Panc1 (cell line): ENCODE measurements around the gene EMX2. TPM values are rescaled to one million over a fixed set of nuclear protein-coding genes. Genes with fewer than 3 reads are reported as not detected.
"Not testable (repeated sequence)": the region's sequence is repeated elsewhere in the genome, so short reads cannot be mapped to it uniquely, and the experiment has no call there.

Experiments
- ATAC-seq: fragments of 200-7000 bp; cut with Tn5 transposase; 2 replicates; pipeline ENCODE4 v1.9.1; 2020; ENCODE audit warnings: mild to moderate bottlenecking, moderate library complexity
- BruUV-seq: library from RNA; stranded (reverse); fragments of 400-500 nt; replicated peaks from 2 replicates; lab custom pipeline; 2021; lab: Mats Ljungman, UMichigan
- CTCF ChIA-PET: fragments of 300-600 bp; sonication (Branson Sonifier 250); formaldehyde crosslinking; loops from one replicate; lab custom pipeline; 2022; ENCODE audit warnings: antibody characterized with exemption; lab: Charles Lee
- POLR2A ChIA-PET: fragments of 300-600 bp; sonication (Branson Sonifier 250); formaldehyde crosslinking; loops from one replicate; lab custom pipeline; 2022; ENCODE audit warnings: antibody characterized with exemption; lab: Charles Lee
- DNase-seq: peaks from one replicate; pipeline ENCODE4 v3.0.0-alpha.2; 2010; ENCODE audit warnings: low read depth, low spot score
- H3K27ac ChIP-seq: 2 replicates; pipeline ENCODE4 v1.5.1; 2011; ENCODE audit warnings: mild to moderate bottlenecking, low read length, inconsistent platforms
- H3K27me3 ChIP-seq: fragments of 200-500 bp; sonication (Bioruptor generic); 2 replicates; pipeline ENCODE4 v1.6.0; 2014; ENCODE audit warnings: low read length, inconsistent platforms; ENCODE audit not compliant: control insufficient read depth, insufficient read depth
- H3K36me3 ChIP-seq: fragments of 200-500 bp; sonication (Bioruptor generic); 2 replicates; pipeline ENCODE4 v1.5.1; 2014; ENCODE audit warnings: inconsistent platforms, mild to moderate bottlenecking, low read length, moderate library complexity; ENCODE audit not compliant: control insufficient read depth, insufficient read depth
- H3K4me1 ChIP-seq: 2 replicates; pipeline ENCODE4 v1.5.1; 2011; ENCODE audit warnings: inconsistent platforms, mild to moderate bottlenecking, low read length, moderate library complexity; ENCODE audit not compliant: control insufficient read depth, insufficient read depth
- H3K4me3 ChIP-seq, 2 experiments: 2 replicates each; pipeline ENCODE4 v1.5.1; 2011 to 2012; ENCODE audit warnings: low read depth in 2 of 2, low read length in 2 of 2, mild to moderate bottlenecking in 2 of 2, inconsistent platforms in 1 of 2, moderate library complexity in 1 of 2
- H3K9me3 ChIP-seq: fragments of 200-500 bp; sonication (Bioruptor generic); 2 replicates; pipeline ENCODE4 v1.5.1; 2014; ENCODE audit warnings: low read depth, mild to moderate bottlenecking, inconsistent platforms, low read length, moderate library complexity; ENCODE audit not compliant: control insufficient read depth, insufficient read depth
- POLR2AphosphoS5 ChIP-seq: IDR thresholded peaks from 2 replicates; pipeline ENCODE4 v1.6.1; 2012; ENCODE audit warnings: mild to moderate bottlenecking, low read depth, low read length, moderate library complexity
- REST ChIP-seq, 2 experiments: IDR thresholded peaks; 2 replicates each; pipeline ENCODE4 v1.6.1; 2011 to 2012; ENCODE audit warnings: low read depth in 2 of 2, control low read depth in 1 of 2, low read length in 1 of 2, mild to moderate bottlenecking in 1 of 2, moderate library complexity in 1 of 2; ENCODE audit not compliant: insufficient read depth in 1 of 2
- SIN3A ChIP-seq: IDR thresholded peaks from 2 replicates; pipeline ENCODE4 v1.6.1; 2012; ENCODE audit warnings: low read depth, mild to moderate bottlenecking, low read length, moderate library complexity, borderline replicate concordance; ENCODE audit not compliant: insufficient read depth
- TCF7L2 ChIP-seq: IDR thresholded peaks from 2 replicates; pipeline ENCODE4 v1.6.1; 2011; ENCODE audit warnings: mild to moderate bottlenecking, low read depth, low read length, inconsistent platforms
- in situ Hi-C: cut with HindIII; loops from 2 replicates; pipeline ENCODE4 v1.10.0; 2016; ENCODE audit warnings: low sequenced_read_pairs, low pct_unique_long_range_greater_than_20kb
- intact Hi-C: fragments of 100-400 bp; cut with micrococcal nuclease; formaldehyde crosslinking; loops from one replicate; pipeline ENCODE4 v1.10.0; 2022; ENCODE audit not compliant: unreplicated experiment
- total RNA-seq: library from RNA; stranded (reverse); gene quantifications from one replicate; pipeline ENCODE4 v1.2.1, GENCODE V29; 2021; ENCODE audit not compliant: unreplicated experiment
- TF ChIP-seq, protein P1 (sequence below): fragments of 450-650 bp; IDR thresholded peaks from 2 replicates; pipeline ENCODE4 v1.5.1; 2017; ENCODE audit warnings: mild to moderate bottlenecking

EMX2 gene
- total RNA-seq, 1 experiment from 2014 or later: not detected

DNA sequence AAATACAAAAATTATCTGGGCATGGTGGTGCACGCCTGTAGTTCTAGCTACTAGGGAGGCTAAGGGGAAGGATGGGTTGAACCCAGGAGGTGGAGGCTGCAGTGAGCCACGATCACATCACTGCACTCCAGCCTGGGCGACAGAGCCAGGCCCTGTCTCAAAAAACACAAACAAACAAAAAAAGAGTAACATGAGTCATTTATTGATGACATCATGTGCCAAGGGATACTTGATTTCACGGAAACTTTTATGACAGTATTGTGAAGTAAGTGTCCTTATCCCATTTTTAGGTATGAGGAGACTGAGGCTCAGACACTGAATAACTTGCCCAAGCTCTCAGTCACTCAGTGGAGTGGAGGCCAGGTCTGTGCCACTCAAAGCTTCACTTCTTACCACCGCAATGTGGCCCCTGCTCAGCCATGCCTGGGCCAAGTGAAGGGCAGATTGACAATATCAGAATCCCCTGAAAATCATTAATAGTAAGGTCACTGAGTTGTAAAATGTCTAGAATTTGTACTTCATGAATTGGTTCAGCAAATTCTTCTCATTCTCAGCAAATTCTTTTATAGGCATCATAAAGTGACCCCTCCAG is 36.5 kb downstream of the EMX2 start:
- BruUV-seq: no TSS peak

DNA sequence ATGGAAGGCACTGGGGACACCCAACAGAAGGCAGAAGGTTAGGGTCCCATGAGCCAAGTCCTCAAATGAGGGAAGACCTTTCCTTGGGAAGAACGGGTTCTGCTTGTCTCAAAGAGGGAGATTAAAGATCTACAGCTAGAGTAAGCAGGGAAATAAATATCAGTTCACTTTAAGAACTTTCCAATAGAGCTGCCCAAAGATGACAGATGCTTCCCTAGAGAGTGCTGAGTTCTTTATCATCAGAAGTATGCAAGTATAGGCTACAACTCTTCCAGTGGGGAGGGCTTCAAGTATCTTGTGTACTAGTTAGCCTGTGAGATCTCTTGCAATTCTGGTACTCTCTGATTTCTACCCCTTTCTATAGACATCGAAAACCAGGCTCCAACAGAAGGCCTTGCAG is 39.4 kb downstream of the EMX2 start:
- no peak overlapping the region for H3K27ac ChIP-seq
- ChIA-PET CTCF (no interaction called here), POLR2A (no interaction called here)
- BruUV-seq: no TSS peak
- H3K4me3 ChIP-seq: no peak overlapping the region
- no peaks in the 10 kb centered on the region for H3K9me3 ChIP-seq
- no peak for DNase-seq
- H3K27me3 ChIP-seq: 0 out of 2 replicates have a peak, but pooled peaks cover 4% of the 10 kb centered on the region
- H3K4me1 ChIP-seq: no peaks in the 10 kb centered on the region
- no peak for ATAC-seq
- in situ Hi-C loops (no loop called here), intact Hi-C loops (no loop called here)
- no peaks in the 10 kb centered on the region for H3K36me3 ChIP-seq
- TF ChIP-seq REST (IDR thresholded peaks at IDR 0.05; ENCODE audit: insufficient read depth in 1 of 2, low read depth in 2 of 2, low read length in 1 of 2) (no peak), TCF7L2 (no peak), SIN3A (no peak), POLR2AphosphoS5 (no peak)
- TF ChIP-seq, protein P1, sequence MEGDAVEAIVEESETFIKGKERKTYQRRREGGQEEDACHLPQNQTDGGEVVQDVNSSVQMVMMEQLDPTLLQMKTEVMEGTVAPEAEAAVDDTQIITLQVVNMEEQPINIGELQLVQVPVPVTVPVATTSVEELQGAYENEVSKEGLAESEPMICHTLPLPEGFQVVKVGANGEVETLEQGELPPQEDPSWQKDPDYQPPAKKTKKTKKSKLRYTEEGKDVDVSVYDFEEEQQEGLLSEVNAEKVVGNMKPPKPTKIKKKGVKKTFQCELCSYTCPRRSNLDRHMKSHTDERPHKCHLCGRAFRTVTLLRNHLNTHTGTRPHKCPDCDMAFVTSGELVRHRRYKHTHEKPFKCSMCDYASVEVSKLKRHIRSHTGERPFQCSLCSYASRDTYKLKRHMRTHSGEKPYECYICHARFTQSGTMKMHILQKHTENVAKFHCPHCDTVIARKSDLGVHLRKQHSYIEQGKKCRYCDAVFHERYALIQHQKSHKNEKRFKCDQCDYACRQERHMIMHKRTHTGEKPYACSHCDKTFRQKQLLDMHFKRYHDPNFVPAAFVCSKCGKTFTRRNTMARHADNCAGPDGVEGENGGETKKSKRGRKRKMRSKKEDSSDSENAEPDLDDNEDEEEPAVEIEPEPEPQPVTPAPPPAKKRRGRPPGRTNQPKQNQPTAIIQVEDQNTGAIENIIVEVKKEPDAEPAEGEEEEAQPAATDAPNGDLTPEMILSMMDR: no peak

More for the DNA sequence above, 36.5 kb downstream of the EMX2 start:
- Histone ChIP-seq H3K4me3 (no peak overlapping the region), H3K27ac (no peak overlapping the region), H3K9me3 (no peaks in the 10 kb centered on the region), H3K4me1 (no peaks in the 10 kb centered on the region), H3K27me3 (peaks cover 6% of the 10 kb centered on the region; the same call in 1 of the 2 replicates), H3K36me3 (no peaks in the 10 kb centered on the region)
- POLR2A ChIA-PET: no interaction called here
- CTCF ChIA-PET: no interaction called here
- TF ChIP-seq TCF7L2 (no peak), REST (IDR thresholded peaks at IDR 0.05; ENCODE audit: insufficient read depth in 1 of 2, low read depth in 2 of 2, low read length in 1 of 2) (no peak), POLR2AphosphoS5 (no peak), SIN3A (no peak)
- TF ChIP-seq, protein P1: no peak
- intact Hi-C loops: no loop called here
- DNase-seq (no peak), ATAC-seq (no peak)
- in situ Hi-C loops: no loop called here

- intact Hi-C loops, in situ Hi-C loops, ATAC-seq, H3K9me3 ChIP-seq, H3K27ac ChIP-seq, CTCF ChIA-PET, H3K27me3 ChIP-seq, BruUV-seq, H3K36me3 ChIP-seq, H3K4me1 ChIP-seq, DNase-seq, H3K4me3 ChIP-seq: not testable (repeated sequence)
- POLR2A ChIA-PET: interaction anchor here (0.7 kb wide), 1 partner anchor 1469 kb away, joined by 4 read pairs; no protein-coding TSS in a partner anchor
Observed at GRCh38 chr10:117584831-117585230, 42.3 kb downstream of the EMX2 start.
